NCI-H2107 treated with DMSO at 0.1 percent for 48 hours (cell line): ENCODE data around the gene WDR26.

Experiments
- DNase-seq: peaks from one replicate; lab custom pipeline; 2025; ENCODE audit not compliant: unreplicated experiment; lab: John Stamatoyannopoulos, UW

The WDR26 gene

GRCh38 chr1:224393294-224393693 is 41.3 kb downstream of the WDR26 start:
- no peak for DNase-seq

- no peak for DNase-seq
These were observed 42.0 kb downstream of the WDR26 start for GRCh38 chr1:224392411-224393249.

GRCh38 chr1:224390517-224390916 is 44.1 kb downstream of the WDR26 start:
- DNase-seq, result no peak

GRCh38 chr1:224387943-224388342 is 46.7 kb downstream of the WDR26 start:
- DNase-seq, result no peak

- no peak for DNase-seq
These were observed 47.2 kb downstream of the WDR26 start for GRCh38 chr1:224387302-224387912.

GRCh38 chr1:224383218-224383617 is 51.4 kb downstream of the WDR26 start:
- DNase-seq, result no peak

GRCh38 chr1:224381880-224382548 is 52.6 kb downstream of the WDR26 start:
- DNase-seq, result no peak

- DNase-seq, result no peak
These were observed 54.6 kb downstream of the WDR26 start for GRCh38 chr1:224380003-224380402.

- no peak for DNase-seq
These were observed 55.6 kb downstream of the WDR26 start for GRCh38 chr1:224378855-224379631.

GRCh38 chr1:224377676-224378006 is 57.0 kb downstream of the WDR26 start:
- DNase-seq, result no peak

GRCh38 chr1:224375059-224375458 is 59.5 kb downstream of the WDR26 start:
- DNase-seq, result no peak

- DNase-seq, result no peak
These were observed 61.5 kb downstream of the WDR26 start for GRCh38 chr1:224373008-224373590.

GRCh38 chr1:224368409-224368808 is 66.2 kb downstream of the WDR26 start:
- no peak for DNase-seq

GRCh38 chr1:224359207-224359606 is 75.4 kb downstream of the WDR26 start:
- no peak for DNase-seq

- no peak for DNase-seq
These were observed 76.4 kb downstream of the WDR26 start for GRCh38 chr1:224358237-224358636.

- DNase-seq, result no peak
These were observed 76.9 kb downstream of the WDR26 start for GRCh38 chr1:224357626-224358124.

GRCh38 chr1:224356685-224357625 is 77.6 kb downstream of the WDR26 start, which contains the start of gene CNIH4:
CNIH4 (plus strand) TSS chr1:224356879; CDS start chr1:224356925, 46 bp downstream.
- DNase-seq, result peak; percentile 89

GRCh38 chr1:224353975-224354925 is 80.3 kb downstream of the WDR26 start:
- DNase-seq, result no peak
